NCI-H446 (cell line): Measurements from ENCODE around the gene DLG2.

Source experiments
- DNase-seq, 2 experiments: peaks; one replicate each; lab custom pipeline; 2025; lab: John Stamatoyannopoulos, UW

DLG2 gene

DNA sequence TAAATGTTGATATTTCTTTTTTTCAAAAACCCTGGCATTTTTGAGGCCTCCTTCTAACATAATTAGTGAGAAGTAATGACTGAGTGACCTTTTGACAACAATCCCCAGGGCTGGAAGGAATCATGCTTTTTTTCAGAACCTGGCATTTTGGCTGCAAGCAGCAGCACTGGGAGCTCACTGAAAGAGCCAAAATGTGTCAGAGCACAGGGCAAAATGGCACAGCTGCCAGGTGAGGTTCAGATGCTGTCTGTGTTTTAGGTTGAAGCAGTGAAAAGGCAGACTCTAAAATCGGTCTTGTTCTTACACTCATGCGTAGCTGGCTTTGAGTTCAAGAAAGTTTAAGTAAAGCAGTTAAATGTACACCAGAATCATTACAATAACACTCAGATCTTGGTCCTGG, 1063.8 kb downstream of the DLG2 start:
- DNase-seq, result no peak

DNA sequence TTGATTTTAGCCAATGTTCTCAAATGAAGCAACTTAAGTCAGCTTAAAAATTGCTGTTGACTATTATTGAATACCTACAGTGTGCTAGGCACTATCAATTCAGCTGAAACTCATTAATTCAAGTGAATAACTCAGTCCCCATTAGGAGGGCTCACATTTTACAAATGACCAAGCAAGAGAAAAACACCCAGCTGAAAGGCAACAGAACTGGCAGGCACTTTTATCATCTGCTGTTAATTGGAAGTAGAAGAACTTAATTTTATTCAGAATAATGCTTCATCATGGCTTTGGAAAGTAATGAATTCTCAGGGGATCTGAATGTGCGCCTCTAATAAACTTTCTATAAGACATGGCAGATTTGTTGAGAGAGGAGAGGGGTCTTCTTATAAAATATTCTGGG, 1066.9 kb downstream of the DLG2 start:
- no peak for DNase-seq

DNA sequence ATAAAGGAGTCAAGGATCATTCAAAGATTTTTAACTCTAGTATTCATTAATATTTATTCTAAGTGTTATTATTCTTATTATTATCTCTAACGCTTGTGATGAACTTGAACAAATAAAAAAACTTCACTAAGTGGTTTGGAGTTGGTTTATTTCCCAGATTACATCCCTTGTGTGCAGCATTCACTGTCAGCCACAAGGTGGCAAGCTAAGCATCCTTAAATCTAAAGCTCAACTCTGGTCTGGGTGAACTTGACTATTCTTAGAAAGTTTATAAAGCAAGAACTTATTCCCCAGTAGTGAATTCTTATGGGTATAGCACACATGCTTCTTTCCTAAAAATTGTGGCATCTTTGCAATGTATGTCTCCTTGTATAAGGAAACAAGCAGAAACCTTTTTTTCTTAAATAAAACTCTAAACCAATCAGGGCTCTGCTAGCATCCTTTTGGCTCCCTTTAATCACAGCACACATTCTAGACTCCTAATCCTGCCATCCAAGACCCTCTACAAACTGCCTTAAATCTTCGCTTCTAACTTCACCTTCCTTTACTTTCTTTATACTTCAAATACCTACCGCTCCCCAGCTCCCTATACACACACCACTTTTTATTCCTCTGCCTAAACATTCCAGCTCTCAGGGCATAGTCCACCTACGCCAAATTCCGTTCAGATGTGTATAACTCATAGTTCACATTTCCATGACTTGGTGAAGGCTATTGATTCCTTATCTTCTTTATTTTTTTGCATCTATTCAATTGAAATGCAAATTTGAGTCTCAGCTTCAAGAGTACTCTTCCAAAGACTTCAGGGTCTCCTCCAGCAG, 1068.8 kb downstream of the DLG2 start:
- DNase-seq, result peak; percentile 46 to 79

DNA sequence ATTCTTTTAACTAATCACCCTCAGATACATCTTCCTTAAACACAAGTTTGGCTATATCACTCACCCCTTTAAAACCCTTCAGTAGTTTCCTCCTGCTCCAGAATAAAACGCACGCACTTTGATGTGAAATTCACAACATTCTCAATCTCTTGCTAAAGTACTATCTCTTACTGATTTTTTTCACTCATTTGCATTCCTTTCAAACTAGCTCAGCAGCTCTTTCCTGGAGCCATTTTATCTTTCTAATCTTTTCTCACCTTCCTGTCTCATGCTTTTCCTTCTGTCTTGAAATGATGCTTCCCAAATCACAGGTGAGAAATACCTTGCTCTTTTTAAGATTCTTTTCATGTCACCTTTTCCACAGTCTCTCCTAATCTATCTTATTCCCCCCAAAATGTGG, 1074.4 kb downstream of the DLG2 start:
- no peak for DNase-seq

DNA sequence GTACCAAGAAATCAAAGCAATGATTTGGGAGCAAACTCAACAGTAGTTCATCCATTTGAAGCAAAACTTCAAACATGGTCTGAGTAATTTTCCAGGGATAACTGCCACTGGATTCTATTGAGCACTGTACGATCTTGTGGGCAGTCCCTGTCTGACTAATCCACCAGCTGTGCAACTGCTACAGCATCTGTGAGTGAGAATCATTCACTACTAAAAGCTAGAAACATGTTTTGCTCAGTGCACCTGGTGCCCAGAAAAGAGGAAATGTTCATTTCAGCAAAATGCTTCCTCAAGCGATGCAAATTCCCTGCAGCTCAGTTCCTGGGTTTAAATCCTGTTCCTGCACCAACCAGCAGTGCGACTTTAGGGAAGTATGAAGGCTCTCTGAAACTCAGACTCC, 1077.9 kb downstream of the DLG2 start:
- no peak for DNase-seq

DNA sequence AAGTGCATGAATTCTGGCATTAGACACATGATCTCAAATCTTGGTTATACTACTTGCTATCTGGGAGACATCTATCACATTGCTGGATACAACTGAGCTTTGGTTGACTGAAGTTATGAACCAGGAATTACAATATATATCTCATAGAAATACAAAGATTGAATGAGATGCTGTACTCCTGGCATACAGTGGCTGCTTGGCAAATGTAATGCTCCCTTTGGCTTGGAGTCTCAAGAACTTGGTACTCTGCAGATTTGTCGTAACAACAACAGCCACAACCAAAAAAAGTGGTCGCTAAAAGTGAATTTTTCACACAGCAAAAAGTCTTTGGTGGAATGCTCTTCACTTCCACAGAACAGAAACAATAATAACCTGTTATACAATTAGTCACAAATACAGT, 1082.6 kb downstream of the DLG2 start:
- peak in 1 of 2 experiments; percentile 8 for DNase-seq

DNA sequence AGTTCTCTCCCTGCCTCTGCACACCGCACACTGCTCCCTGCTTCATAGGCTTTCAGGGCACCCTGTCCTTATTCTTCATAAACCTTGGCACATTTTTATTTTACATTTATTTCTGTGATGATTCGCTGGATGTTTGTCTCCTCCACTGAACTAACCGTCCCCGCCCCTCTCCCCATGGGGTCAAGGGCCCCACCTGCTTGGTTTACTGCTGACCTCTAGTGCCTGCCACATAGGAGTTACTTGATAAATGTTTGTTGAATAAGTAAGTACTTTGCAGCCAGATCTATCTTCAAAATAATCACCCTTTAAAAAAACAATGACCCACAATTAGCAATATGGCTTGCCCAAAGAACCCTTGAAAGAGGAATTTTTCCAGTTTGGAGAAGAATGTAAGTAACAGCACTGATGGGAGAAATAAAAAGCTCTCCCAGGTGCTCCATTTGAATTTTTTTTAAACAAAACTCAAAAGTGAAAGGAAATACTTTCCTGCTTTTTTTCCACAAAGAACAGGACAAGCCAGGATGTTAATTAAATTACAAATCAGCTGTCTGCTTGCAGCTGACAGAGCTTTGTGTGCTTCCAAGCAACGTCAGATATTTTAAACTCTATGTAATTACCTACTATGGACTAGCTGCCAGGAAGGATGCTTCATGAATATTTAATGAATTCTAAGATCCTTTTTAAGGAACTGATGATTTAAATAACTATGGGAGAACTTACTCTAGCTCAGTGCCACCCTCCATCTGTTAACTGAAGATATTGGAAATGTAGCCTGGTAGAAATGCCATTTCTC, 1083.6 kb downstream of the DLG2 start:
- DNase-seq, result peak in 1 of 2 experiments; percentile 47

DNA sequence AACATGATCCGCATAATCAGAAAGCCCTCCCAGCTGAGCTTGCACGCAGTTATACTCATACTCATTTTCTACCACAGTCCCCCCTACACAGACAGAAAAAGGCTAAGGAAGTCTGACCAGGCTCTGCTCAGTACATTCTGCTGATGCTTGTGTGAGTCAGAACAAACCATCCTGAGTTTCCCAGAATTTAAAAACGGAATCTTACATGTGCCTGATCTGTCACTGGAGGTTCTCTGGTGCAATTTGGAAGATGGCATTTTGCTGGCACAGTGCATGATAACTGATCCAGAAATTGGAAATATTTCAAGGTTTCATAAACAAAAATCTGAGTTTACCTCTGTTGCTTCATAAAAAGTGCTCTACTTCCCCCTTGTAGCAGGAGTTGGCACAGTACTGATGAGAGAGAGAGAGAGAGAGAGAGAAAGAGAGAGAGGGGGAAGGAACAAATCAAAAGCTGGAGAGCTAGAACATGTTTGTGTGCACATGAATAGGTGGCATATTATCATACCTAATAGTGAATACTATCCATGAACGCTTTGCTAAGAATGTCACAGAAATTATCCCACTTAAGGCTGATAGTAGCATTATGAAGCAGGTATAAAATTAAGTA, 1085.3 kb downstream of the DLG2 start:
- peak in 1 of 2 experiments; percentile 28 for DNase-seq

DNA sequence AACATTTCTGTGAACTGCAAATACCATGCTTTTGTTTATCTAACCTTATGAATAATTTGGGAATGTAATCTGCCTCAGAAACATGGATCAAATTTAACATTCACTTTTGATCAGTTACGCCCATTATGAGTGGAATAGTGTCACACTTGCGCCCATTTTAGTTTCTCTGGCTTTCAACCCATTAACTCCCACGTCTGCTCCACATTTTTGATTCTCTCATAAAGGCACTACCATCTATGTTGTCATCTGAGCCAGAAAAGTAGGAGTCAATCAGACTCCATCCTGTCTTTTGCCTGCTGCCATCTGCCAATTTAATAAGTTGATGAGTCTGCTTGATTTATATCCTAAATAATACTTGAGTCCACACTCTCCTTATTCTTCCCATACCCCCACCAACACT, 1090.7 kb downstream of the DLG2 start:
- DNase-seq, result no peak

DNA sequence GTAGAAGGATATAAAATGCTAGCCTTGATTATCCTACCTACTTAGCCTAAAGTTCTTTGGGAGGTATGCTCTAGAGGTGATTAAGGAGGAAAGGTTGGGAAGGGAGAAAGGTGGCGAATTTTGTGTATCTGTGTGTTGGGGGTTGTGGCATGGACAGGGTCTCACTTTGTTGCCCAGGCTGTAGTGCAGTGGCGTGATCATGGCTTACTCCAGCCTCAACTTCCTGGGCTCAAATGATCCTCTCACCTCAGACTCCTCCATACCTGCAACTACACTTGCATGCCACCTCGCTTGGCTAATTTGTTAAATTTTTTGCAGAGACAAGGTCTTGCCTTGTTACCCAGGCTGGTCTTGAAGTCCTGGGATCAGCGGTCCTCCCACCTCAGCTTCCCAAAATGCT, 1094.8 kb downstream of the DLG2 start:
- no peak for DNase-seq

DNA sequence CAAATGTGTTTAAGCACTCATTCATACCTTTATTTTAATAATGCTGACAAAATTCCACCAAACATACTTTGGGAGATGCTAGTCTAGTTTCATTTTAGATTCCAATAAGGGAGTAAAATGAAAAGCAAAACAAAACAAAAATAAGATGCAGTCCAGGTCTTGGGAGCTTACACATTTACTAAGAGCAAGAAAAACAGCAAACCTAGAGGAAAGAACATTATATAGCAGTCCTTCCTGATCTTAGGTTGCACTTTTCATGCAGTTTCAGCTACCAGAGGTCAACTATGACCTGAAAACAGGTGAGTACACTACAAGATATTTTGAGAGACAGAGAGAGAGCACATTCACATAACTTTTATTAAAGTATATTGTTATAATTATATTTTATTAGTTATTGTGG, 1100.9 kb downstream of the DLG2 start:
- DNase-seq, result no peak

DNA sequence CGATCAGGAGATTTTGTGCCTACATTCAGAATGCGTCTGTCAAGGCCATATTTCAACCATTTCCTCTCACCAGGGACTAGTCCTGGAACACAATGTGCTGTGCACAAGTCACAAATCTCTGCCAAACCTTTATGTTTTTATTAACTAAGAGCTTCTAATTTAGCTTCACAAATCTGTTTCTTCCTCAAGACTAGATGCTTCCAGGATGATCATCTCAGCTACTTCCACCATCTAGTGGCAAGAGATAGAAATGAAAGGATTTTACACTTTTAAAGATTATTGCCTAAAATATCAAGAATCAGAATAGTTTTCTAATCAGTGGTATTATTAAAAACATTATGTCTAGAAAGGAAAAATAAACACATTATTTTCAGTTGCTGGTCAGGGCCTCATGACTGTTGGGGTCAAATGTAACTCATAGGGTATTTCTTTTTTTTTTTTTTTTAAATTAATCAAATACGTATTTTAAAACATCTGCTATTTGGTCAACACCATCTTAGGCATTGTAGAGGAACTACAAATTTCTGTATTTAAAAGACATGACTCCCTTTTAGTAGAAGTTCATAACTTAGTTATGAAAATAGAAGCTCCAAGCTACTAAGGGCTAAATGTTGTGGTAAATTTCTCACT, 1102.6 kb downstream of the DLG2 start:
- peak; percentile 38 to 74 for DNase-seq

DNA sequence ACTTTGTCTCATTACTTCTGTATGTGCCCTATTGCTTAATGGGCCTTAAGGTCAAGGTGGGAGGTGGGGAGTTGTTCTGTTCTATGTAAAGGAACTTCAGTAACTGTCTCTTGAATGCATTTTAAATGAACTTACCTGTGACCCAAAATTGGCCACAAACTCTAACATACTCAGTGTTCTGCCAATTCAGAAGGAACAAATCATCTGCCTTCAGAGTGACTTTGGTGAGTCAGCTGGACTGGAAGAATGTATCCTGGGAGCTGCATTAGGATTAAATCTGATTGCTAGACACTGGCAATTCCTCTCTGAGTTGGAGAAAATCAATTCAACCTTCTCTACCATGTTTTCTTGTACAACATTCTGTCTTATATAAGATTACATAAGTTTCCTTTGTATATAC, 1104.8 kb downstream of the DLG2 start:
- peak in 1 of 2 experiments; percentile 6 for DNase-seq

DNA sequence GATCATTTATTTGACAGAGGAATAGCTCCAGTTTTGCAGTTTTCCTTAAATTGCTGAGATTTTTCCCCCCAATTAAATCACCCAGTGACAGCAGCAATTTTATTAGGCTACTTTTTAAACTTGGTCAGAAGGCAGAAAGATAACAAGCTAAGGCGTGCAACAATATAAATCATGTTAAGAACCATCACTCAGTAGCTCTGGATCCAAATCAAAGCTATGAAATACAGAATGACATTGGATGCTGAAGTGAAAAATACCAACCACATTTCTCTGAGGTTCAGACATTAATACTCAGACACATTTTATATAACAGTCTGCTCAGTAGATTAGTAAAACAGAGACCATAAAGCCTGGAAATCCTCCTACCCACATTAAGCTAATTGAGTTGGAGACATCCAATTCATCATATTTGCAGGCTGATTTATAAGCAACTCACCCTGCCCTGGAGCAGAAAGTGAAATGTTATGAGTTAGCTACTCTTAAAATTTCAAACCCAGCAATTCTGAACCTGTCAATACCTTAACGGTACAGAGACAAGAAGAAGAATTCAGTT, 1108.4 kb downstream of the DLG2 start:
- no peak for DNase-seq

DNA sequence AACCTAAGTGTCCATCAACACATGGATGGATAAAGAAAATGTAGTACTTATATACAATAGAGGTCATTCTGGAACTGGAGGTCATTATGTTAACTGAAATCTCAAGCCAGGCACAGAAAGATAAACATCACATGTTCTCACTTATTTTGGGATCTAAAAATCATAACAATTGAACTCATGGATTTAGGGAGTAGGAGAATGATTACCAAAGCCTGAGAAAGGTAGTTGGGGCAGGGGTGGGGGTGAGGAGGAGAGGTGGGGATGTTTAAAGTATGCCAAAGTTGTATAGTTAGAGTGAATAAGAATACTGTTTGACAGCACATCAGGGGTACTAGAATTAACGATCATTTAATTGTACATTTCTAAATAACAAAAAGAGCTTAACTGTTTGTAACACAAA, 1112.7 kb downstream of the DLG2 start:
- DNase-seq, result no peak

DNA sequence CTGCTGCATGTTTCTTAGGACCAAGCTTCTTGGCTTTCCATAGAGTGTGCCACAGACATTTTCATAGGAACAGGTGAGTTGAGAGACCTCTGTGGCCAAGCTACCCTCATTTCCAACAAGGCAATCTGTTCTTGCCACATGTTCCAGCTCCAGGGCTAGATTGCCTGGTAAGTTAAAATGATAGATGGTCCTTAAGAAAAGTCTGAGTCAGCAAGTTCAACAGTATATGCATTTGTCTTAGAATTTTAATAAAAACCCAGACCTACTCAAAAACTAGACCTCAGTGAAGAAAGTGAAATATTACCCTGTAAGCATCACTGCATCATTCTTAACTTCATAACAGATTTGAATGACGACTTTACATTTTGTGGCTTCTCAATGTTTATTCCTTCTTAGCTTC, 1123.6 kb downstream of the DLG2 start:
- no peak for DNase-seq

DNA sequence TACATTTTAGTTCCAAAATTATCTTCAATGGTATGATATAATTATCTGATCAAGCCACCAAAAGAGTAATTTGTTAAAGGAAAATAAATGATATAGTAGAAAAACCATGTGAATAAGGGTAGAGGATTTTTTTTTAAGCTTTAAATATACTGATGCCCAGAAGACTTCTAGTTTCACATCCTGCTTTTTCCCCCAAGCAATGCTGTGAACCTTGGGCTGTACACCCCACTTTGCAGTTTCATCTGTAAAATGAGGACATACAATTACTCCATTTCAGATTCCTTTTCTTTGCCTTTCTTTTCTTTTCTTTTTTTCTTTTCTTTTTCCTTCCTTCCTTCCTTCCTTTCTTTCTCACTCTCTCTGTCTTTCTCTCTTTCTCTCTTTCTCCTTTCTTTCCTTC, 1125.4 kb downstream of the DLG2 start:
- no peak for DNase-seq

DNA sequence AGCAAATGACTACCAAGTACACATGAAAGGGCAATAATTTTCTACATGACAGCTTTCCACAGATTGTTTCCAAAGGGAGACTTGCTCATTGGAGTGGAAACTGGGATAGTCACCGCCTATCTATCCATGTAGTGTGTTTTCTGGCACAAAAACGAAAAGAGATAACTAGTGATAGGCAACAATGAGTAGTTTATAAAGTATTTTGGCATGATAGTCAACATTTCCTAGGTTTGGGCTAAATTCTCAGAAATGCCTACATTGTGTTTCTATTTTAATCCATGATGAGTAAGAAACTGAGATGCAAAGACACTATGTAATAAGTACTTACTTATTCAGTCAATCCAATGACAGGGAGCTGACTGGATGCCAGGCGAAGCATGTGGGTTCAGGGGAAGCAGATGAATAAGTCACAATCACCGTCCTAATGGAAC, 1129.1 kb downstream of the DLG2 start:
- DNase-seq, result peak; percentile 90 to 91

DNA sequence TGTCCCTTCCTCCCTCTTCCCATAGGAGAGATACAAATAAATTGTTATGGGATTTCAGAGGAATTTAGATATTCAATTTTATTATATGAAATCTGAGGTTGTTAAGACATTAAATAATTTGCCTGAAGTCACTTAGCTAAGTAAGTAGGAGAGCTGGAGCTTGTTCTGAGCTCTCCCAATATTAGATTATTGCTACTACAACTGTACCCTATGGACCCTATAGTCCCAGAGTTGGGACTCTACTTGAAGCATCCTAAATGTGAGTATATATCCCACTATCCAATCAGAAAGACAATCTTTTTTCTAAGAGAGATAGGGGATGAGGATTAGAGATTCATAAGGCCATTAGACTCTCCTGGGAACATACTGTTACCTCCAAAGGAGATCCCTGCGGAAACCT, 1130.0 kb downstream of the DLG2 start:
- no peak for DNase-seq

DNA sequence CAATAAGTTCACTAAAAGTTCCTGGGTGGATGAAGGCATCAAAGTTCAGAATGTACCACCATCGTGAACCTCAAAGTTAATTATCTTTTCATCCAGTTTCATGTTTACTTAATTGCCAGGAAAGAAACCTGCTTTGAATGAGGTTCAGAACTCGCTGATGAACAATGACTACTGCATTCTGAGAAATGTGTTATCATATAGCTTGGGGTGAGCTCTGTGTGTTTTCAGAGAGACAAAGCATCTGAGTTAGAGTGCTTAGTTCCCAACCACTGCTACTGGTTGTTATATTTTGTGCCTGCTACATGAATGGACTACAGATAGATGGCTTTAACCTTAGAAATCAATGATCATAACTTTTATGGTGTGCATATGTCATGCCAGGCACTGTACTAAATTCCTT, 1131.0 kb downstream of the DLG2 start:
- DNase-seq, result no peak

DNA sequence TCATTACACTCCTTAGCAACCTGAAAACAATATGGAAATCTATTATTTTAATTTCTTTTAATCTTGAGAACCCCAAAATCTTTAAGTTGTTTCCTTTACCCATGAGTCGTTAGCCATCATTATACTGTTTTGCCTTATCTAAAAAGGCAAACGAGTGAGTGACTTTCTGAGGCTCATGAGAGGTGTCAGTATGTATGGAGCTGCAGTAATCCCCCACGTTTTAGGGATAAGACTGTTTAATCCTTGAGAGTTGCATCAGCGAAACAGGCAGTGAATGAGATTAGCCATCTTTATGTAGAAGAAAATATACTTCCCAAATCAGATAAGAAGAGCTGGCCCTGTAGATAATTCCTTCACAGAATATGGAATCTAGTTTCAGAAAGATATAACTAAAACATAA, 1147.0 kb downstream of the DLG2 start:
- no peak for DNase-seq

DNA sequence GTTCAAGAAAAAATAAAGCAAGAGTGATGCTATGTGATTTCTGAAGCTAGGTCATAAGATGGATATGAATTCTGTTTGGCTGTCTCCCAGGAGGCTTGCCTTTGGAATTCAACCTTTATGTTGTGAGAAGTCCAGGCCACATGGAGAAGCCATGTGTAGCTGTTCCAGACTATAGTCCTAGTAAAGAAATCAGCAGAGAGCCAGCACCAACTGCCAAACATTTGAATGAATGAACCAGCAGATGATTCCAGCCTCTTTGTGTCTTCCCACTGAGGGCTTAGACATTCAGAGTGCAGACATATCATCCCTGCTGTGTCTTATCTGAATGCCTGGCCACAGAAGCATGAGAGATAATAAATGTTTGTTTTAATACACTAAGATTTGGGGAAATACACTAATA, 1150.6 kb downstream of the DLG2 start:
- DNase-seq, result peak in 1 of 2 experiments; percentile 76
